A673 (cell line): Measurements from ENCODE around the gene SENP5. TPM values are rescaled to one million over a fixed set of nuclear protein-coding genes. Genes with fewer than 3 reads are reported as not detected.

ENCODE experiments used
- BruUV-seq: library from RNA; stranded (reverse); fragments of 400-500 nt; replicated peaks from 2 replicates; lab custom pipeline; 2021; lab: Mats Ljungman, UMichigan
- CTCF ChIA-PET: fragments of 300-600 bp; sonication (Branson Sonifier 250); formaldehyde crosslinking; loops from one replicate; lab custom pipeline; 2022; ENCODE audit warnings: antibody characterized with exemption; lab: Charles Lee
- POLR2A ChIA-PET: fragments of 300-600 bp; sonication (Branson Sonifier 250); formaldehyde crosslinking; loops from one replicate; lab custom pipeline; 2022; ENCODE audit warnings: antibody characterized with exemption; ENCODE audit not compliant: low non-redundant PET; lab: Charles Lee
- DNase-seq: peaks from one replicate; pipeline ENCODE4 v3.0.0-alpha.2; 2015; ENCODE audit warnings: low spot score
- H3K27ac ChIP-seq: fragments of 200-600 bp; sonication (generic); 2 replicates; pipeline ENCODE4 v1.5.1; 2016; ENCODE audit warnings: mixed run types, low read depth, mild to moderate bottlenecking, mixed read lengths, antibody characterized with exemption, low read length; ENCODE audit not compliant: poor library complexity, severe bottlenecking
- H3K27me3 ChIP-seq: fragments of 200-600 bp; sonication (generic); replicated peaks from 2 replicates; pipeline ENCODE4 v1.6.1; 2017; ENCODE audit warnings: mixed run types, low read depth, mild to moderate bottlenecking, mixed read lengths, antibody characterized with exemption, low read length; ENCODE audit not compliant: insufficient read depth, poor library complexity
- H3K36me3 ChIP-seq: fragments of 200-600 bp; sonication (generic); 2 replicates; pipeline ENCODE4 v1.6.1; 2016; ENCODE audit warnings: mixed run types, mild to moderate bottlenecking, mixed read lengths, antibody characterized with exemption, low read length; ENCODE audit not compliant: insufficient read depth, poor library complexity, severe bottlenecking
- H3K4me1 ChIP-seq: fragments of 200-600 bp; sonication (generic); 2 replicates; pipeline ENCODE4 v1.6.1; 2017; ENCODE audit warnings: mixed run types, mild to moderate bottlenecking, mixed read lengths, antibody characterized with exemption, low read length; ENCODE audit not compliant: insufficient read depth, poor library complexity, severe bottlenecking
- H3K4me3 ChIP-seq: fragments of 200-600 bp; sonication (generic); 2 replicates; pipeline ENCODE4 v1.5.1; 2016; ENCODE audit warnings: low read depth, mixed run types, mild to moderate bottlenecking, mixed read lengths, low read length; ENCODE audit not compliant: poor library complexity, severe bottlenecking
- H3K9me3 ChIP-seq: fragments of 200-600 bp; sonication (generic); 2 replicates; pipeline ENCODE4 v1.6.1; 2016; ENCODE audit warnings: mixed run types, low read depth, mild to moderate bottlenecking, mixed read lengths, antibody characterized with exemption, low read length; ENCODE audit not compliant: poor library complexity, severe bottlenecking
- CTCF ChIP-seq: fragments of 300-800, 200-600 bp; sonication (generic); conservative IDR thresholded peaks from 2 replicates; pipeline ENCODE4 v1.5.1; 2017; ENCODE audit warnings: low read depth, mild to moderate bottlenecking, antibody characterized with exemption, low read length, moderate library complexity, mixed read lengths
- EZH2 ChIP-seq: fragments of 200-600 bp; sonication (generic); IDR thresholded peaks from 2 replicates; pipeline ENCODE4 v1.6.1; 2017; ENCODE audit warnings: borderline replicate concordance, low read depth, mild to moderate bottlenecking, mixed read lengths, antibody characterized with exemption, low read length; ENCODE audit not compliant: poor library complexity, severe bottlenecking
- intact Hi-C: fragments of 100-400 bp; cut with micrococcal nuclease; formaldehyde crosslinking; loops from one replicate; pipeline ENCODE4 v1.10.0; 2022; ENCODE audit not compliant: unreplicated experiment
- total RNA-seq: library from RNA; stranded (reverse); gene quantifications from 2 replicates; pipeline ENCODE4 v1.2.3, GENCODE V29; 2021

SENP5 gene
- total RNA-seq, 1 experiment from 2014 or later, result 42.2 TPM

DNA sequence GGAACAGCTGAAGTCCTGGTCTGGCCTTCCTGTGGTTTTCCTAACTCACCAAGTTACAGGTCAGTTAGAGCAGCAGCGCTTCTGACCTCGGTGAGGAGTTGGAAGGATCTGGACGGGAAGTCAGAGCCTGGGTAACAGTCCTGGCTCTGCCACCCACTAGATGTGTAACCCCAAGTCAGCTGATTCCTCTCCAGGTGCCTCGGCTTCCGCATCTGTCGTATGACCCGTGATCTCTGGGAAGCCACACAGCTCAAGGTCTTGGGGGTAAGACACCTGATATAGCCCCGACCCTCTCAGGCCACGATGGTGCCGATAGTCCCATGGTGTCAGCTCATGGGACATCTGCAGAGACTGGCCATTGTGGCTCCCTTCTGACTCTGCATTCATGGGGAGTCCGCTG is 109.2 kb downstream of the SENP5 start:
- Histone ChIP-seq H3K4me1 (no peaks in the 10 kb centered on the region), H3K27ac (no peak overlapping the region), H3K4me3 (no peak overlapping the region), H3K36me3 (no peaks in the 10 kb centered on the region), H3K27me3 (no peaks in the 10 kb centered on the region), H3K9me3 (no peaks in the 10 kb centered on the region)
- CTCF ChIA-PET, result no interaction called here
- no TSS peak for BruUV-seq
- POLR2A ChIA-PET, result no interaction called here
- TF ChIP-seq EZH2 (no peak), CTCF (no peak)
- no peak for DNase-seq
- intact Hi-C loops, result loop anchor here (10.0 kb wide), 1 partner anchor 528 kb away; no protein-coding TSS in a partner anchor

DNA sequence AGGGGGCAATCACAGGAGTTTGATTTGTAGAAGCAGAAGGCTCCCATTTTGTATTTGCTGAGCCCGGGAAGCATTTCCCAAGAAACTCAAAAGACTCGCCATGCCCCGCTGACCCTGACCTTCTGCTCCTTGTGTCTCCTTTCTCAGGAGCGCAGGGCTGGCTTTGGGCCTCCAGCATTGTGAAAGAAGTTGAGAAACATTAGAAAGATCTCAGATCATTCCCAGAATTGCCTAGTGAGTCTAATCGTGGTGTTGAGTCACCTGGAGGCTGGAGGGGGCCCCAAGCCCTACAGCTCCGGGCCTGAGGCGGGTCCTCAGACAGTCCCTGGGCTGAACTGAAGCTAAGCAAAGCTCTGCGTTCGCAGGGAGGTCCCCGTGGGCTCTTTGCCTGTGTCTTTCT is 111.8 kb downstream of the SENP5 start:
- no peaks in the 10 kb centered on the region for H3K36me3 ChIP-seq
- no peaks in the 10 kb centered on the region for H3K4me1 ChIP-seq
- intact Hi-C loops, result loop anchor here (2.0 to 10.0 kb wide), 2 partner anchors 207 to 525 kb away; no protein-coding TSS in a partner anchor
- H3K9me3 ChIP-seq, result no peaks in the 10 kb centered on the region
- no TSS peak for BruUV-seq
- no peak overlapping the region for H3K4me3 ChIP-seq
- TF ChIP-seq EZH2 (no peak), CTCF (no peak)
- ChIA-PET POLR2A (no interaction called here), CTCF (no interaction called here)
- no peaks in the 10 kb centered on the region for H3K27me3 ChIP-seq
- no peak for DNase-seq
- H3K27ac ChIP-seq, result no peak overlapping the region

GRCh38 chr3:196981657-196982056 is 113.9 kb downstream of the SENP5 start:
- H3K36me3 ChIP-seq, result no peaks in the 10 kb centered on the region
- H3K27ac ChIP-seq, result no peak overlapping the region
- H3K27me3 ChIP-seq, result no peaks in the 10 kb centered on the region
- no peaks in the 10 kb centered on the region for H3K4me1 ChIP-seq
- no peak for TF ChIP-seq CTCF
- TF ChIP-seq EZH2, result no peak
- DNase-seq, result no peak
- no TSS peak for BruUV-seq
- ChIA-PET POLR2A (no interaction called here), CTCF (no interaction called here)
- H3K9me3 ChIP-seq, result no peaks in the 10 kb centered on the region
- no peak overlapping the region for H3K4me3 ChIP-seq
- intact Hi-C loops, result no loop called here
